GM12873 (cell line): ENCODE measurements around the gene SYTL3.

Source experiments
- CTCF ChIP-seq: IDR thresholded peaks from 2 replicates; pipeline ENCODE4 v1.5.1; 2012; ENCODE audit warnings: low read depth, mild to moderate bottlenecking, moderate library complexity, low read length, control low read depth; ENCODE audit not compliant: insufficient read depth; ENCODE audit errors: missing control alignments

Gene SYTL3

GRCh38 chr6:158703111-158703836, 53.4 kb downstream of the SYTL3 start:
- TF ChIP-seq CTCF = no peak

GRCh38 chr6:158703837-158704822, 54.3 kb downstream of the SYTL3 start:
- TF ChIP-seq CTCF = peak; percentile 95

- no peak for TF ChIP-seq CTCF
These were observed 55.7 kb downstream of the SYTL3 start for GRCh38 chr6:158705386-158706126.

GRCh38 chr6:158706369-158706982, 56.6 kb downstream of the SYTL3 start:
- TF ChIP-seq CTCF = peak; percentile 29

- TF ChIP-seq CTCF = no peak
These were observed 57.4 kb downstream of the SYTL3 start for GRCh38 chr6:158707120-158707820.

- TF ChIP-seq CTCF = no peak
These were observed 58.0 kb downstream of the SYTL3 start for GRCh38 chr6:158707821-158708195.
